Measurements from ENCODE around the gene KCNJ5.

Gene KCNJ5

DNA sequence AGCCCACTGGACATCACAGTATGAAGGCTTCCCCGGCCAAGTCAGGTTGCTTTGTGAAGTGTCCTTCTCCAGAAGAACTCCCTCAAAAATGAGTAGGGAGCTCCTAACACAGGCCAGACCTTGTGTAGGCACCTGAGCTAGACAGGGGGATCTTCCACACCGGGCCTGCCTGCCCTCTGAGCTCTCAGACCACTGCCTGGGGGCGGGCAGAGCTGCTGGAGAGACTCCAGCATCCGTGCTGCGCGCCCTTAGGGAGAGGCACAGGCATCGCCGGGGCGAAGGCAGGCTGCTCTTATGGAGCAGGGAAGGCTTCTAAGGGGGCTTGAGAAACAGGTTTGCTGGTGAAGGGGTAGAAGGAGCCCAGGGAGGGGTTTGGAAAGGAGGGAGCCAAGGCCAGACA, 4.4 kb downstream of the KCNJ5 start:
- no peak for DNase-seq (ENCODE audit: low read depth)

DNA sequence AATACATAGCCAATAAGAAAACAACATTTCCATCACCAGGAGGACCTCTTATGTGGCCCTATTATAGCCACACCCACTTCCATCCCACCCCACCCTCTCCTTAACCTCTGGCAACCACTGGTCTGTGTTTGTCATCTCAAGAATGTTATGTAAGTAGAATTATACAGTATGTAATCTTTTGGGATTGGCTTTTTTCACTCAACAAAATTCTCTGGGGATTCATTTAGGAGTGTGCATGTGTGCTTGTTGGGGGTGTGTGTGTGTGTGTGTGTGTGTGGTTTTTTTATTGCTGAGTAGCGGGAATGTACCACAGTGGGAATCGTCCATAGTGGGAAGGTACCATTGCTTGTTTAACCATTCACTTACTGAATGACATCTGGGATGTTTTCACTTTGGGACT, 5.2 kb downstream of the KCNJ5 start:
- DNase-seq (ENCODE audit: low read depth), result no peak

DNA sequence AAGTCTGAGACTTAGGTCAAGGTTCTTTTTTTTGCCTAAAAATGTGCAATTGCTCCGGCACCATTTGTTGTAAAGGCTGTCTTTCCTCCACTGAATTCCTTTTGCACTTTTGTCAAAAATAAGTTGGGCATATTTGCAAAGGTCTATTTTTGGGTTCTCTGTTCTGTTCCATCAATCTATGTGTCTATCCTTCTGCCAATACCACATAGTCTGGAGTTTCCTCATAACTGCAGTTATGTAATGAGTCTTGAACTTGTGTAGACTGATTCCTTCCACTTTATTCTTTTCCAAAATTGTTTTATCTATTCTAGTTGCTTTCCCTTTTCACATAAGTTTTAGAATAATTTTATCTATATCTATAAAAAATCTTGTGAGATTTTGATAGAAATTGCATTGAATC, 6.7 kb downstream of the KCNJ5 start:
- no peak for DNase-seq (ENCODE audit: low read depth)

DNA sequence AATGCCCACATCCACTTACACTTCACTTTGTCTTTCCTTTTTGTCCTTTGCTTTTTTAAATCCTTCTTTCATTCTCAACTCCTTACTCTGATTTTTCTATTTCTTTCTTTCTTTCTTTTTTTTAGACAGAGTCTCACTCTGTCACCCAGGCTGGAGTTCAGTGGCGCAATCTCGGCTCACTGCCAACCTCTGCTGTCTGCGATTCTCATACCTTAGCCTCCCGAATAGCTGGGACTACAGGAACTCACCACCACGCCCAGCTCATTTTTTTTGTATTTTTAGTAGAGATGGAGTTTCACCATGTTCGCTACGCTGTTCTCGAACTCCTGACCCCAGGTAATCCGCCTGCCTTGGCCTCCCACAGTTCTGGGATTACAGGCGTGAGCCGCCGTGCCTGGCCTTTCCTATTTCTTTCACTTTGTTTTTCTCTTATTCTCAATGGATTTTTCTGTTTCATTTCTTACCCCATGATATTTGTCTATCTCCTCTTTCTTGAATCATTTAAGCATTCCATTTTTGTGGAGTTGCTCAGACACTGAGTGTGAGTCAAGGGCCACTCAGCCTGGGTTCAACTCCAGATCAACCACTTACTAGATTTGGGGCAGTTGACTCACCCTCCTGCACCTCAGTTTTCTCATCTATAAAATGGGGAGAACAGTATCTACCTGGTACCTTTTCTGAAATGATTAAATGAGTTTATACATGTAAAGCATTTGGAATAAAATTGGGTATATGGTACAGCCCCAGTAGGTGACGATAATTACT, 7.6 kb downstream of the KCNJ5 start:
- DNase-seq (ENCODE audit: low read depth), result no peak

DNA sequence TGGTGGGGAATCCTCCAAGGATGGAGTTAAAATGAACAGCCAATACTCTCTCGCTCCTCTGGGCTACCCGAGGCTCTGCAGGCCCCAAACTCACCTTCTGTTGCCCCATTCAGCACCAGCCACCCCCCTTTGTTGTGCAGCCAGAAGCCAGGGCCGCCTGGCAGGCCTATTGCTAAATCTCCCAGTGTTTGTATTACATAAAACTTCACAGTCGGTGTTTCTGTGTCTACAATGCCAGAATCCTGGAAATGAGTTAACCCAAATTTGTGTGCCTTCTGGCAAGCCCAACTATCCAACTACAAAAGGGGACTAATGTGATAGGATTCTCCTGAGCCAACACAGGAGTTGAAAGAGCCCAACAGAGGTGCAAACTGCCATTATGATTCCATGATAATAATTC, 9.3 kb downstream of the KCNJ5 start:
- DNase-seq (ENCODE audit: low read depth), result no peak

DNA sequence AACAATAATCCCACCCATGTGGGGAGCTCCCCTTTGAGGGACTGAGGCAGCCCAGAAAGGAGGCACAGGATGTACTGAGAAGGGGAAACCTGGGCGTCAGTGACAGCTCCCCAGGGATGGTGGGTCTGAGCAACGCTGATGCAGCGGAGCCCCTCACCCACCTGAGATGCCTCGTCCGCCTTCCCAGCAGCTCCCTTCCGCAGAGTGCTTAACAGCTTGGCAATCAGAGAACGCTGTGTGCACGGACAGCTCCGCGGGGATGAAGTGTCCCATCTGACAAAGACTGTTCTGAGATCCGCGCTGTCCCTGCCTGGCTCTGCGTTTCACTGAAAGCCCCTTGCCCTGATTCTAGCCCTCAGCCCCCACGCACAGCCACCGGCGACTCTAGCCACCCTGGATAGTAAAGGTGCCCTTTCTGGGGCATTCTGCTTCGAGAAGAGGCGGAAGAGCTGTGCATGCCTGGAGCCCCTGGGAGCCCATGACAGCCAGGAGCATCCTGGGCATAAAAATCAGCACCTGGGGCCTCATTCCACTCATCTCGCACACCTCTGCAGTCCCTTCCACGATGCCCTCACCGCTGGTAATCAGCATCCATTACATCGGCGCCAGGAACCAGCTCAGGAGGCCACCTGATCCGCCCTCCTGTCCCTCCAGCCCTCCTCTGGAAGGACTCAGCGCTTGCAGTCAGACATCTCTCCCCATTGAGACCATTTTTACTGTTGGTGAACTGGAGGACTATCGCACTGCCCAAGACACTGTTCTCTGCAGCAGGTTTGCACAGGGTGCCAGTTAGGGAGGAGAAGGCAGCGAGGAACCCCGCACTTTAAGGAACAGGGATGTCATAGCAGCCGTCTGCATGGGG, 10.7 kb downstream of the KCNJ5 start:
- no peak for DNase-seq (ENCODE audit: low read depth)

DNA sequence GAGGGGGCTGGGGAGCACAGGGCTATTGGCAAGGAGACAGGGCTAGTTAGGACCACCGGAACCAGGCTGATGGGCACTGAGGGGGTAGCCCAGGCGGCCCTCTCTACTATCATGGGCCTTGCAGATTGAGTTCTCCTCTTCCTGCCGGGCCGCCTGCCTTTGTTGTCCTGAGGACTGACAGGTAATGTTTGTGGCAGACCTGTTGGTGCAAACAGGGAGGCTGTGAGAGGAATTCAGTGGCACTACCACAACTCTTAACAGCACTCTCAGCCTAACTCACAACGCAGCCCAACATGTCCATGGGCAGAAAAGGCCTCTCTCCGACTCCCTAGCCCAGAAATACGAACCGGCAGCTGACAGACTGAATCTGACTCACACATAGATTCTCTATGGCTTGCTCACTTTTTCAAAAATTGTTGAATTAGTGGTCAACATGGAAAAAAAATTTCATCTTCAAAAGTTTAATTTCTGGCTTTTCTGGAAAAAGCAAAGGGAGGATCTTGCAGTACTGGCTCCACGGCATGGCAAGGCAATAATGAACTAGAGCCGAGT, 11.4 kb downstream of the KCNJ5 start:
- DNase-seq (ENCODE audit: low read depth), result peak; percentile 22

DNA sequence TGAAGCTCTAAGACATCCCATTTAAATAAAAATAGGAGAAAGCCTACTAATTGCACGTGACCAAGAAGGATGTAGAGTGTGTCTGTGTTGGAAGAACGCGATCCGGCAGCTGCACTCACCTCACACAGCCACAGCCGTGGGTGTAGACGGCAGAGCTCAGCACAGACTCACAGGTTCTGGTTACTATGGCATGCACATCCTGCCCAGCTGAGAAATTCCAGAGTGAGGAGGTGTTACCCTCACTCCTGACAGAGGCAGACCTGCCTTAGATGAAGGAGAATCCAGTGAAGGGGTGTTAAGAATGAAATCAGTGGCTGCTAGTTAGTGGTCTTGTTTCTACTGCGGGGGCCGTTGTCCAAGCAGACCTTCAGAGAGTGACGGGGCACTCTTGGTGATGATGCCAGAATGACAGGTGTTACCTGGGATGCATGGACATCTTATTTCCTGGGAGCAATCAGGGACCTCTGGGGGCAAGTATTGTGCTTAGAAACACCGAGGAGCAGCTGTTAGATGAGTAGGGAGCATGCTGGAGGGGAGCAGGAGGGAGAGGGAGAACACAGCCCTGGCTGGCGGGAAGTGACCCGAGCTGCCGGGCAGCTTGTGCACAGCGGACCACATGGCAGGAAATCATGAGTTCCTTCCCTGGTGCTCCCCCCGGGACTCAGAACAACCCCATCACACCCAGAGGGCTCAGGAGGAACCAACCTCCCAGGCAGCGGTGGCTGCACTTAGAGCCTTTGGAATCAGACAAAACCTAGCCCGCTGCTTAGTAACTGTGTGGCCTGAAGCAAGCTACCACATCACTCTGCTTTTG, 12.3 kb downstream of the KCNJ5 start:
- no peak for DNase-seq (ENCODE audit: low read depth)

DNA sequence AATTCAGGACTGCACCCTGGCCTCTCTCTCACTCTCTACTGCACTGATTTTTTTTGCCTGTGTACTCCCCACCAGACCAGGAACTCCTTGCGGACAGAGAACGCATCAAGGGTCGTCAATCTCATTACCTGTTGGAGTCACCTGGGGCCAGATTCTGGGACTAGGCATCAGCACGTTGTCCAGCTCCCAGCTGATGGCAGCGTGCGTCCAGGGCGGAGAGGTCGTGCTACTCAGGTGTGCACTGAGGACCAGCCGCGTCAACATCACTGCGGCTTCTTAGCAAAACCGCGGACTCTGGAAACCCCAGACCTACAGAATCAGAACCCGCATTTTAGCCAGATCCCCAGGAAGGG, 13.1 kb downstream of the KCNJ5 start:
- no peak for DNase-seq (ENCODE audit: low read depth)

DNA sequence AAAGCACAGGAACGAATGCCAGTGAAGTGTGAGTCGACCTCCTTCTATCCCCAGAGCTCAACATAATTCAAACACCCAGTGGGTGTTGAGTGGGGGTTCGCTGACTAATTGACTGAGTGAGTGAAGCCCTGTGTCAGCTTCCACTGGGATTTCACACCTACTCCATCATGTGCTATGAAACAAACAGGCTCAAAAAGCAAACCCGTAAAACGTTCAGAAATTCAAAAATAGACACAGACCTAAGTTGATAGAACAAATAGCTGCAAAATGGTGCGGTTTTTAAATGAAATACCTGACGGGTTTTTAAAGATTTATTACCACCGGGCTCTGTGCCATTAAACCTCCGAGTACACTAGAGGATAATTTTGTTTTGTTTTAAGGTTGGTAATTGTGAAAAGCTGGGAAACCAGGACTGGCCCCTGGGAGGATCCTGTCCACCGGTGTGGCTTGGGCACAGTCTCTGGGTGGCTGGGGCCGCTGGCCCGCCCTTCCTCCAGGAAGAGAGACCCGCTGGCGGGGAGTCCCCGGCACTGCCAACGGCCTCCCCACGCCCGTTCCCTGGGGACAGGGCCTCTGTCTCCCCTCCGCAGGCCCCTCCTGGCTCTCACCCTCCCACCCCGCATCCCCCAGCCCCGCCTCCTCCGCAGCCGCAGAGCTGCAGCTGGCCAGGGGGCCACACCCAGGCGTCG, 13.6 kb downstream of the KCNJ5 start:
- no peak for DNase-seq (ENCODE audit: low read depth)

DNA sequence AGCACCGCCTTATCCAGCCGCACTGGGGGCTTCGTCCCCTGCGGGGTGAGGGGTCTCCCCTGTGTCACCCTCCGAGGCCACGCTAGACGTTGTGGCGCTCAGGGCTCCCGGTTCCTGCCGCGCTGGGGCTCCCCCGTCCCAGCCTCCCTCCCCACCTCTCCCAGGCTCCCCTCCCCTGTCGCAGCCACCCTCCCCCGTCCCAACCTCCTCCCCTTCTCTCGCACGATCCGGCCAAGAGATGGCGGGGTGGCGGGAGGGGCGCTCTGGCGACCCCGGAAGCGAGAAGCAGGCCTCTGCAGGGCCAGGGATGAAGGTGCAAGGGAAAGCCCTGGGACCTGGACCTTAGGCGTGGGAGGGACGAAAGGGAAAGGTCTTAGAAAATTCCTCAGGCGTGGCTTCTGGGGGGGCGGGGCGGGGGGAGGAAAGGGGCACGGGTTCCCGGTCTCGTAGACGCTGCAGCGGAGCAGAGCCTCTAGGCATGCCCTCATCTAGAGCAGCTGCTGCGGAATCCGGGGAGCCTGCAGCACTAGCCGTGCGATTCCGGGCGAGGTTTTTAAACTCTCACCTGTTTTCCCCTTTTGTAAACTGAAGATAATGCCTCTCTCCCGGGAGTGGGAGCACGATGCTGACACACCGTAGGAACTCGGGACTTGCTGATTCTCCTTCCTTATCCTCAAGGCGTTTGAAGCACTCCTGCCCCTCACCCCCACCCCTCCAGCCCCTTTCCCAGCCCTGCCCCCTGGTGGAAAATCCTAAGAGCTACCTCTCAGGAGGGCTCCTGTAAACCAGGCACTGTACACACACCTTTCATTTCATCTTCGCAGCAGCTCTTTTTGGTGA, 14.4 kb downstream of the KCNJ5 start:
- peak; percentile 3 for DNase-seq (ENCODE audit: low read depth)

DNA sequence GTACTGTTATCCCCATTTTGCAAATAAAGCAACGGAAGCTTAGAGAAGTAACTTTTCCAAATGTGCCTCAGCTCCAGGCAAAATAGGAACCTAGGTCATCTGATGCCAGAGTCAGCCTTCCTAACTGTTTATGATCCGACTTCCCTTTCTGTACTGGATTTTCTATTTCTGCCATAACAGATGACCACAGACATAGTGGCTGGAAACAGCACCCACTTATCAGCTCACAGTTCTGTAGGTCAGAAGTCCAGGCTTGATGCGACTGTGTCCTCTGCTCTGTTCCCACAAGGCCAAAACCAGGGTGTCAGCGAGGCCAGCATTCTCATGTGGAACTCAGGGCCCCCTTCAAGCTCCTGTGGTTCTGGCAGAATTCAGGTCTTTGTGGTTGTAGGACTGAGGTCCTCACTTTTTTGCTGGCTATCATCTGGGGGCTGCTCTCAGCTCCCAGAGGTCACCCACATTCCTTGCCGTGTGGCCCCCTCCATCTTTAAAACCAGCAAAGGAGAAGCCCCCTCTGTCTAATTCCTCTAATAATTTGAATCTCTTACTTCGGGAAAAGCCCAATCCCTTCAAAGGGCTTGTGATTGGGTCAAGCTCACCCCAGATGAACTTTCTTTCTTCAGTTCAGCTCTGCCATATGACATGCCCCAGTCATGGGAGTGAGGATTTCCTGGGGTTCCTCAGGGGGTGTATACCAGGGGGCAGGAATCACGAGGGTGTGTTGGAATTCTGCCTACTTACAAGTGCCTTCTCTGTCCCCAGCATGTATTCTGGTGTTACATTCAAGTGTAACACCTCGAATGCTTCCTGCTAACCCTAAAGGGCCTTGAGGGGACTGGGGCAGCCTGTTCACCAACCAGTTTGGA, 15.3 kb downstream of the KCNJ5 start:
- DNase-seq (ENCODE audit: low read depth), result no peak

DNA sequence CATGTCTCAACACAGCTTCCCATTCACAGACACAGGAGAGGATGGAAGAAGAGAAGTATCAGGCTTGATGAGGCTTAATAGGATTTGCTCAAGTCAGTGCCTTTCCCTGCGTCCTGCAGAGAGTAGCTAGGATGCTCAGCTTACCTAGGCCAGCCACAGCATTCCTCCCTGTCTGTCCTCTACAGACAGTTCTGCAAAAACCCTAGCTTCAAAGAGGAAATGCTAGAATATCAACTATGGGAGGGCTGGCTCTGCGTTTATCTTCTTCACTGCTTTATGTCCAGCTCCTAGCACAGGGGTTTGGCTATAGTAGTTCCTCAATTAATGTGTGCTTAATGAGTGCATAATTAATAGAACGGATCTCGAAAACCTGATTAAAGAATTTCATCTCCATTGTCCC, 16.4 kb downstream of the KCNJ5 start:
- DNase-seq (ENCODE audit: low read depth), result no peak

DNA sequence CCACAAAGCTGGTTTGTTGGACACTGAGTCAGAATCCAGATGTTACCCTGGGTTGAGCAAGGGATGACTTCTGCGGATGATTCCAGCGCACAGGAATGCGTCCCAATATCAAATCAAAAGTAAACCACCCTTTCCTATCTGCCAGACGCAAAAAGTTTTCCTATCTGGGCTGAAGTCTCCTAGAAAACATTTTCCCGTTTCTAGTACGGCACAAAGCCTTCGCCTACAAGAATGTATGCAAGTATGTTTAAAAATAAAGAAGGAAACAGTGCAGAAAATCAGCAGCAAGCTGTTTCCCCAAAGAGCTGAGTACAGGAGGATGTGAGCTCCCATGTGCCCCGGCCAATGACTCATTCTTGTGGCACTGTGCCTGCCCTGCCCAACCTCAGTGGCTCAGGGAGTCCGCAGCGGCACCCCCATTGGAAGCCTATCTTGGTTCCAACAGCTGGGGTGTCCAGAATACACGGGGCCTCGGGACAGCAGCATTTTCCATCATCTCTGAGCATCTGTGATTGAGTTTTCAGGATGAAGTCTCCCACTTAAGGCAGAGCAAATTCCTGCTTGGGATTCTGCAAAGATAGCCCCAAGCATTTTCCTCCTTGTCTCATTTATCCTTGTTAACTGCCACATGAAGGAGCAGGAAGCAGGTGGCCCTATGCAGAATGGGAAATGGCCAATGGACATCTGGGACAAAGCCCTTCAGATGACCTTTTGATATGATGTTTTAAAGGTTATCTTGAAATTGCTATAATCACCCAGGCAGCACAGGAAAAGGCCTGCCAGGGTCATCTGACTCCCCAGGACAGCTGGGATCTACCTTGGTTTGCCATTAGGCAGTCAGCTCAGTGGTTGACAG, 17.5 kb downstream of the KCNJ5 start:
- peak; percentile 45 for DNase-seq (ENCODE audit: low read depth)

DNA sequence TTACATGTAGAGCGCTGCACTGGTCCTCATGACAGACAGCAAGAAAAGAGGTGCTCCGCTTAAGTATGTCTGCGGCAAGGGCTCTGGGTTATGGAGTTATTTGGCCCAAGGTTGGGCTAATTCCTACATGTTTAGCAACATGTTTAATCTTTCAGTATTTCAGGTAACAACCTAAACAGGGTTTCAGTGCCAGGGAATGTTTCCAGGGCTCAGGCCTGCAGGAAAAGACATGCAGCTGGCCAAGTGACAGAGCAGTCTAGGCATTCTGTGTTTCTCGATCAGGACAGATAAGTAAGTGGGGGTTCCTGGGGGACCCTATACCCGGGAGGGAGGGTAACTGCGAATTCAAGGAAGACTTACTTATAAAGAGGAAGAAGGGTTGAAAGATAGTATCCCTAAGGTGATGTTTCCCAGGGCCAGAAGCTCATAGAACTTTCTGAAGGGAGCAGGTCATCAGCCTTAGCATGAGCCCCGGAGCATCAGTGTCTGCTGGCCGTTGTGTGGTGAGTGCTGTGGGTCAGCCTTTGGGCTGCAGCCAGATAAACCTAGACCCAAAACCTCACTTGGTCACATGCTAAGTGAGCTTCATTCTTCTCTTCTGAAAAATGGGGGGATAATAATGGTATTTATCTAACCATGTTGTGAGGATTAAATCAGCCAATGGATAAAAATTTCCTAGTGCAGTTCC, 18.4 kb downstream of the KCNJ5 start:
- DNase-seq (ENCODE audit: low read depth), result no peak

DNA sequence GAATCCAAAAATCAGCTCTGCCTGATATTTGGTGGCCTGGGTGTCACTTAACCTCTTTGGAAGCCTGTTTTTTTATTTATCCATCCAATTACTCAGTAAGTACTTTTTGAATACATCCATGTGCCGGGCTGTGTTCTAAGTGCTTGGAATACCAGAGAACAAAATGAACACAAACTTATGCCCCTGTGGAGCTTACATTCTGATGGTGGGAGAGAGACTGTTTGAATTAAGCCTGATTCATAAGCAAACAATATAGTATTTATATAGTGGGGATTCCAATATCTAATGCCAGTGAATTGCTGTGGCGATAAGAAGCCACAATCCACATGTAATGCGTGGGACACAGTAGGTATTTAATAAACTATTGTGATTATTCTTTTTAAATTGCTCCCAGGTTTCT, 19.4 kb downstream of the KCNJ5 start:
- no peak for DNase-seq (ENCODE audit: low read depth)

DNA sequence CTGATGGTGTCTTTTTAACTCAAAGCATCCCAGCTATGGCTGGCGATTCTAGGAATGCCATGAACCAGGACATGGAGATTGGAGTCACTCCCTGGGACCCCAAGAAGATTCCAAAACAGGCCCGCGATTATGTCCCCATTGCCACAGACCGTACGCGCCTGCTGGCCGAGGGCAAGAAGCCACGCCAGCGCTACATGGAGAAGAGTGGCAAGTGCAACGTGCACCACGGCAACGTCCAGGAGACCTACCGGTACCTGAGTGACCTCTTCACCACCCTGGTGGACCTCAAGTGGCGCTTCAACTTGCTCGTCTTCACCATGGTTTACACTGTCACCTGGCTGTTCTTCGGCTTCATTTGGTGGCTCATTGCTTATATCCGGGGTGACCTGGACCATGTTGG, 20.1 kb downstream of the KCNJ5 start:
- DNase-seq (ENCODE audit: low read depth), result no peak

DNA sequence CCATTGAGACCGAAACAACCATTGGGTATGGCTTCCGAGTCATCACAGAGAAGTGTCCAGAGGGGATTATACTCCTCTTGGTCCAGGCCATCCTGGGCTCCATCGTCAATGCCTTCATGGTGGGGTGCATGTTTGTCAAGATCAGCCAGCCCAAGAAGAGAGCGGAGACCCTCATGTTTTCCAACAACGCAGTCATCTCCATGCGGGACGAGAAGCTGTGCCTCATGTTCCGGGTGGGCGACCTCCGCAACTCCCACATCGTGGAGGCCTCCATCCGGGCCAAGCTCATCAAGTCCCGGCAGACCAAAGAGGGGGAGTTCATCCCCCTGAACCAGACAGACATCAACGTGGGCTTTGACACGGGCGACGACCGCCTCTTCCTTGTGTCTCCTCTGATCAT, 20.5 kb downstream of the KCNJ5 start:
- no peak for DNase-seq (ENCODE audit: low read depth)
